ENCODE results near the gene ATF7IP2.
"Not testable (repeated sequence)": the region's sequence is repeated elsewhere in the genome, so short reads cannot be mapped to it uniquely, and the experiment has no call there.

ATF7IP2 gene

GRCh38 chr16:10366619-10367018, 19.2 kb upstream of the ATF7IP2 start:
- peaks cover 15% of the 10 kb centered on the region for H3K4me1 Mint-ChIP-seq (ENCODE audit: low read depth)
- not testable (repeated sequence) for H3K9me3 Mint-ChIP-seq; H3K4me3 Mint-ChIP-seq; H3K27me3 Mint-ChIP-seq; H3K36me3 Mint-ChIP-seq (ENCODE audit: low read depth); H3K27ac Mint-ChIP-seq

GRCh38 chr16:10367616-10368188, 18.2 kb upstream of the ATF7IP2 start:
- H3K4me3 Mint-ChIP-seq = no peak overlapping the region
- no peak overlapping the region for H3K27ac Mint-ChIP-seq
- H3K9me3 Mint-ChIP-seq = peaks cover 9% of the 10 kb centered on the region
- H3K36me3 Mint-ChIP-seq (ENCODE audit: low read depth) = no peaks in the 10 kb centered on the region
- peaks cover 5% of the 10 kb centered on the region for H3K4me1 Mint-ChIP-seq (ENCODE audit: low read depth)
- H3K27me3 Mint-ChIP-seq = no peaks in the 10 kb centered on the region

GRCh38 chr16:10368969-10369551, 16.8 kb upstream of the ATF7IP2 start:
- Mint-ChIP-seq H3K36me3 (ENCODE audit: low read depth) (no peaks in the 10 kb centered on the region), H3K4me1 (ENCODE audit: low read depth) (no peaks in the 10 kb centered on the region), H3K27me3 (no peaks in the 10 kb centered on the region), H3K27ac (no peak overlapping the region), H3K9me3 (peaks cover 9% of the 10 kb centered on the region), H3K4me3 (no peak overlapping the region)

GRCh38 chr16:10370096-10370726, 15.7 kb upstream of the ATF7IP2 start:
- peaks cover 9% of the 10 kb centered on the region for H3K9me3 Mint-ChIP-seq
- no peak overlapping the region for H3K27ac Mint-ChIP-seq
- H3K36me3 Mint-ChIP-seq (ENCODE audit: low read depth) = no peaks in the 10 kb centered on the region
- H3K4me3 Mint-ChIP-seq = no peak overlapping the region
- H3K27me3 Mint-ChIP-seq = no peaks in the 10 kb centered on the region
- no peaks in the 10 kb centered on the region for H3K4me1 Mint-ChIP-seq (ENCODE audit: low read depth)

GRCh38 chr16:10371592-10371991, 14.3 kb upstream of the ATF7IP2 start:
- no peaks in the 10 kb centered on the region for H3K4me1 Mint-ChIP-seq (ENCODE audit: low read depth)
- H3K27ac Mint-ChIP-seq = no peak overlapping the region
- H3K27me3 Mint-ChIP-seq = no peaks in the 10 kb centered on the region
- peaks cover 14% of the 10 kb centered on the region for H3K9me3 Mint-ChIP-seq
- H3K36me3 Mint-ChIP-seq (ENCODE audit: low read depth) = peaks cover 4% of the 10 kb centered on the region
- no peak overlapping the region for H3K4me3 Mint-ChIP-seq

- H3K9me3 Mint-ChIP-seq = peaks cover 14% of the 10 kb centered on the region
- H3K4me3 Mint-ChIP-seq = no peak overlapping the region
- no peaks in the 10 kb centered on the region for H3K27me3 Mint-ChIP-seq
- peaks cover 4% of the 10 kb centered on the region for H3K36me3 Mint-ChIP-seq (ENCODE audit: low read depth)
- no peak overlapping the region for H3K27ac Mint-ChIP-seq
- no peaks in the 10 kb centered on the region for H3K4me1 Mint-ChIP-seq (ENCODE audit: low read depth)
These were observed 12.3 kb upstream of the ATF7IP2 start for GRCh38 chr16:10373556-10373955.

GRCh38 chr16:10376229-10376628, 9.6 kb upstream of the ATF7IP2 start:
- H3K9me3 Mint-ChIP-seq = peaks cover 5% of the 10 kb centered on the region
- no peak overlapping the region for H3K27ac Mint-ChIP-seq
- H3K4me1 Mint-ChIP-seq (ENCODE audit: low read depth) = no peaks in the 10 kb centered on the region
- peaks cover 4% of the 10 kb centered on the region for H3K36me3 Mint-ChIP-seq (ENCODE audit: low read depth)
- H3K27me3 Mint-ChIP-seq = no peaks in the 10 kb centered on the region
- H3K4me3 Mint-ChIP-seq = no peak overlapping the region

GRCh38 chr16:10383626-10384025, 2.2 kb upstream of the ATF7IP2 start:
- H3K36me3 Mint-ChIP-seq (ENCODE audit: low read depth) = peaks cover 24% of the 10 kb centered on the region
- H3K9me3 Mint-ChIP-seq = no peaks in the 10 kb centered on the region
- H3K27ac Mint-ChIP-seq = no peak overlapping the region
- no peak overlapping the region for H3K4me3 Mint-ChIP-seq
- no peaks in the 10 kb centered on the region for H3K27me3 Mint-ChIP-seq
- peaks cover 32% of the 10 kb centered on the region for H3K4me1 Mint-ChIP-seq (ENCODE audit: low read depth)

- Mint-ChIP-seq H3K36me3 (ENCODE audit: low read depth) (peaks cover 52% of the 10 kb centered on the region), H3K4me3 (peak overlapping the region; percentile 98), H3K27ac (peak overlapping the region; percentile 95), H3K27me3 (no peaks in the 10 kb centered on the region), H3K9me3 (peaks cover 3% of the 10 kb centered on the region), H3K4me1 (ENCODE audit: low read depth) (peaks cover 54% of the 10 kb centered on the region)
These were observed 748 bp downstream of the ATF7IP2 start for GRCh38 chr16:10386517-10387100.

- peaks cover 3% of the 10 kb centered on the region for H3K9me3 Mint-ChIP-seq
- H3K4me1 Mint-ChIP-seq (ENCODE audit: low read depth) = peaks cover 51% of the 10 kb centered on the region
- H3K4me3 Mint-ChIP-seq = peak overlapping the region; percentile 98
- H3K36me3 Mint-ChIP-seq (ENCODE audit: low read depth) = peaks cover 52% of the 10 kb centered on the region
- peak overlapping the region; percentile 95 for H3K27ac Mint-ChIP-seq
- no peaks in the 10 kb centered on the region for H3K27me3 Mint-ChIP-seq
These were observed 1.3 kb downstream of the ATF7IP2 start for GRCh38 chr16:10387188-10387617.

- Mint-ChIP-seq H3K4me3 (peak overlapping the region; percentile 60), H3K4me1 (ENCODE audit: low read depth) (peaks cover 45% of the 10 kb centered on the region), H3K27me3 (no peaks in the 10 kb centered on the region), H3K9me3 (peaks cover 3% of the 10 kb centered on the region), H3K27ac (no peak overlapping the region), H3K36me3 (ENCODE audit: low read depth) (peaks cover 57% of the 10 kb centered on the region)
These were observed 3.1 kb downstream of the ATF7IP2 start for GRCh38 chr16:10388988-10389387.

GRCh38 chr16:10390330-10390729, 4.5 kb downstream of the ATF7IP2 start:
- H3K36me3 Mint-ChIP-seq (ENCODE audit: low read depth) = peaks cover 65% of the 10 kb centered on the region
- H3K4me1 Mint-ChIP-seq (ENCODE audit: low read depth) = peaks cover 59% of the 10 kb centered on the region
- no peak overlapping the region for H3K4me3 Mint-ChIP-seq
- H3K9me3 Mint-ChIP-seq = peaks cover 3% of the 10 kb centered on the region
- no peaks in the 10 kb centered on the region for H3K27me3 Mint-ChIP-seq
- no peak overlapping the region for H3K27ac Mint-ChIP-seq

- Mint-ChIP-seq H3K36me3 (ENCODE audit: low read depth) (peaks cover 67% of the 10 kb centered on the region), H3K4me1 (ENCODE audit: low read depth) (peaks cover 55% of the 10 kb centered on the region), H3K27ac (no peak overlapping the region)
These were observed 5.0 kb downstream of the ATF7IP2 start for GRCh38 chr16:10390867-10391266.

GRCh38 chr16:10391339-10391738, 5.5 kb downstream of the ATF7IP2 start:
- Mint-ChIP-seq H3K4me3 (no peak overlapping the region), H3K27me3 (no peaks in the 10 kb centered on the region), H3K36me3 (ENCODE audit: low read depth) (peaks cover 69% of the 10 kb centered on the region)

More at GRCh38 chr16:10390867-10391266, 5.0 kb downstream of the ATF7IP2 start:
- H3K4me3 Mint-ChIP-seq = no peak overlapping the region
- H3K27me3 Mint-ChIP-seq = no peaks in the 10 kb centered on the region
- peaks cover 3% of the 10 kb centered on the region for H3K9me3 Mint-ChIP-seq

GRCh38 chr16:10402975-10403374, 17.1 kb downstream of the ATF7IP2 start:
- no peak overlapping the region for H3K27ac Mint-ChIP-seq

More at GRCh38 chr16:10391339-10391738, 5.5 kb downstream of the ATF7IP2 start:
- Mint-ChIP-seq H3K27ac (no peak overlapping the region), H3K4me1 (ENCODE audit: low read depth) (peaks cover 57% of the 10 kb centered on the region), H3K9me3 (peaks cover 5% of the 10 kb centered on the region)

More at GRCh38 chr16:10402975-10403374, 17.1 kb downstream of the ATF7IP2 start:
- no peak overlapping the region for H3K4me3 Mint-ChIP-seq
- peaks cover 76% of the 10 kb centered on the region for H3K36me3 Mint-ChIP-seq (ENCODE audit: low read depth)
- peaks cover 21% of the 10 kb centered on the region for H3K4me1 Mint-ChIP-seq (ENCODE audit: low read depth)
- H3K9me3 Mint-ChIP-seq = peaks cover 20% of the 10 kb centered on the region
- no peaks in the 10 kb centered on the region for H3K27me3 Mint-ChIP-seq

Data from stimulated activated naive CD8-positive, alpha-beta T cell treated with anti-CD3 and anti-CD28 coated beads, Interleukin-15, Interleukin-2, amounts not matched to agents 100 ng/mL and 50 ng/mL, for 24 hours (primary cell).